Psoas muscle (tissue), 8 donors: ENCODE results near the gene PIK3AP1. TPM values are rescaled to one million over a fixed set of nuclear protein-coding genes. Genes with fewer than 3 reads are reported as not detected.

Experiments used
- ATAC-seq, 4 donors: fragments of 200-7000 bp; cut with Tn5 transposase; one replicate each; pipeline ENCODE4 v1.9.1; 2020; ENCODE audit warnings: moderate library complexity in 3 of 4, mild to moderate bottlenecking in 2 of 4
- DNase-seq, 2 donors: peaks; one replicate each; pipeline ENCODE4 v3.0.0-alpha.2; 2020
- H3K27ac ChIP-seq: fragments of 200-600 bp; one replicate; pipeline ENCODE4 v1.8.0; 2022
- H3K27me3 ChIP-seq, 3 donors: fragments of 200-600 bp in 1 of 3; one replicate each; pipeline versions ENCODE4 v1.6.1 to v1.8.0; 2013 to 2022; ENCODE audit warnings: low read length in 2 of 3, mild to moderate bottlenecking in 2 of 3, moderate library complexity in 1 of 3; ENCODE audit not compliant: insufficient read depth in 3 of 3
- H3K36me3 ChIP-seq, 2 donors: fragments of 200-600 bp in 1 of 2; one replicate each; pipeline versions ENCODE4 v1.6.1 to v1.8.0; 2013 to 2022; ENCODE audit warnings: low read depth in 1 of 2, mild to moderate bottlenecking in 1 of 2, moderate library complexity in 1 of 2; ENCODE audit not compliant: insufficient read depth in 1 of 2
- H3K4me1 ChIP-seq: fragments of 200-600 bp; one replicate; pipeline ENCODE4 v1.8.0; 2022
- H3K4me3 ChIP-seq: fragments of 200-600 bp; one replicate; pipeline ENCODE4 v1.8.0; 2022; ENCODE audit warnings: mild to moderate bottlenecking
- H3K9me3 ChIP-seq: fragments of 200-600 bp; one replicate; pipeline ENCODE4 v1.8.0; 2022
- WGBS, 3 donors: extraction: QIAGEN DNeasy Blood & Tissue Kit; methylation state at CpG; one replicate each; pipeline versions ENCODE4 v1.1.6 to v1.1.7; 2013; 5-methylcytosine and 5-hydroxymethylcytosine counted together
- intact Hi-C, 2 donors: fragments of 100-400 bp; cut with DNase I; formaldehyde crosslinking; loops; one replicate each; pipeline versions ENCODE4 v1.11.0 to v1.14.2; 2022
- polyA plus RNA-seq, 3 donors: library from polyadenylated mRNA; stranded (reverse); fragments of 200-250 nt; gene quantifications; one replicate each; pipeline ENCODE4 v1.2.3, GENCODE V29; 2013
- total RNA-seq, 4 donors: library from RNA; stranded (reverse); fragmentation: NEBNext Ultra II Directional in 2 of 4; extraction: Animal tissue kit (Norgen Biotek cat#: 25700) in 2 of 4; gene quantifications; one replicate each; pipeline versions ENCODE4 v1.2.1 to v1.2.4, GENCODE V29; 2021 to 2023
- TF ChIP-seq, protein P1 (sequence below): fragments of 200-600 bp; IDR thresholded peaks from one replicate; pipeline ENCODE4 v1.8.0; 2022; ENCODE audit warnings: antibody characterized with exemption
- donor health status: healthy with polysubstance abuse.
- donor health status: DM: no; HTN: no; CAD: no; lungs with moderate emphysema.
- donor health status: Bipolar disorder and iron deficiency.
- donor health status: healthy.
- donor health status: DM: yes; HTN: yes; CAD: no.
- donor health status: DM: no; HTN: no; CAD: no.
- donor health status: DM: no; HTN: no; CAD: no.
- donor health status: DM: yes; HTN: yes; CAD: no.

Gene PIK3AP1
- total and polyA plus RNA-seq, 7 donors: 0.17 to 8.6 (median 1.8) TPM

DNA sequence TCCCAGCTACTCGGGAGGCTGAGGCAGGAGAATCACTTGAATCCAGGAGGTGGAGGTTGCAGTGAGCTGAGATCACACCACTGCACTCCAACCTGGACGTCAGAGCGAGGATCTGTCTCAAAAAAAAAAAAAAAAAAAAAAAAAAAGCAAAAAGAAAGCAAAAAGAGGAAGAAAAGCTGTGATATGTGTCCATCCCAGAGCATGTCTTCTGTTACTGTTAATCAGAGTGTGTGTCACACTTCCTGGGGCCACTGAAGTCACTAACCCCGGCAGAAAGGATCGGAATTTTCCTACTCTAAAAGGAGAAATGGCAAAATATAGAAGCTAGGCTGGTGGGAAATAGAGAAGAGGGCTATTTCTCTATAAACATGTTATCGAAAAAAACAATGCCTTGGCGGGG lies 11.9 kb downstream of the PIK3AP1 start:
- DNase-seq (no peak), ATAC-seq (no peak)
- Histone ChIP-seq H3K27ac (no peak overlapping the region), H3K4me3 (no peak overlapping the region), H3K9me3 (no peaks in the 10 kb centered on the region), H3K27me3 (no peaks in the 10 kb centered on the region), H3K36me3 (no peaks in the 10 kb centered on the region), H3K4me1 (no peaks in the 10 kb centered on the region)
- intact Hi-C loops: no loop called here
- WGBS, 3 donors: 78 to 82% (median 81%) methylated on average over 7 of the region's 7 CpGs
- TF ChIP-seq, protein P1, sequence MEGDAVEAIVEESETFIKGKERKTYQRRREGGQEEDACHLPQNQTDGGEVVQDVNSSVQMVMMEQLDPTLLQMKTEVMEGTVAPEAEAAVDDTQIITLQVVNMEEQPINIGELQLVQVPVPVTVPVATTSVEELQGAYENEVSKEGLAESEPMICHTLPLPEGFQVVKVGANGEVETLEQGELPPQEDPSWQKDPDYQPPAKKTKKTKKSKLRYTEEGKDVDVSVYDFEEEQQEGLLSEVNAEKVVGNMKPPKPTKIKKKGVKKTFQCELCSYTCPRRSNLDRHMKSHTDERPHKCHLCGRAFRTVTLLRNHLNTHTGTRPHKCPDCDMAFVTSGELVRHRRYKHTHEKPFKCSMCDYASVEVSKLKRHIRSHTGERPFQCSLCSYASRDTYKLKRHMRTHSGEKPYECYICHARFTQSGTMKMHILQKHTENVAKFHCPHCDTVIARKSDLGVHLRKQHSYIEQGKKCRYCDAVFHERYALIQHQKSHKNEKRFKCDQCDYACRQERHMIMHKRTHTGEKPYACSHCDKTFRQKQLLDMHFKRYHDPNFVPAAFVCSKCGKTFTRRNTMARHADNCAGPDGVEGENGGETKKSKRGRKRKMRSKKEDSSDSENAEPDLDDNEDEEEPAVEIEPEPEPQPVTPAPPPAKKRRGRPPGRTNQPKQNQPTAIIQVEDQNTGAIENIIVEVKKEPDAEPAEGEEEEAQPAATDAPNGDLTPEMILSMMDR: no peak

DNA sequence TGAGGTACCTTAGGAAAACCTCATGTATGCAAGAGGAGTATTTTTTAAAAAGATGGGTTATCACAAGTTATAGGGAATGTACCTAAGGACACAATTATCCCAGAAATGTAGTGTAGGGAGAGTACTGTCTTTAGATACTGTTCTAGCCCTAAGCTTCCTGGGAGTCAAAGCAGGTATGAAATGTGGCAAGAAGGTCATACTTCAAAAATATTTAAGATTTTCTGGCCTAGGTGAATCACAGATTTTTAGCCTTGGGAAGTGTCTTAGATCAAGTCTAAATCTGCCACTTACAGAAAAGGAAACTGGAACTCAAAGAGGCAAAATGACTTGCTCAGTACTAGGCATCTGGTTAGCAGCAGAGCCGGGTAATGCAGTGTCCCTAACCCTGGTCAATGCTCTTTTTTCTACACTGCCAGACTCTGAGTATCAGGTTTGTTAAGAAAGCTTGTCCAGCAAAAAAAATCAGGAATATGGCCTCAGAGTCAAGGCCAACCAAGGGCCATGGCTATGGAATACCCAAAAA lies 13.9 kb downstream of the PIK3AP1 start:
- ATAC-seq (no peak), DNase-seq (no peak)
- no peaks in the 10 kb centered on the region for H3K9me3 ChIP-seq
- TF ChIP-seq, protein P1: no peak
- WGBS, 3 donors: 81 to 89% (median 82%) methylated on average over 1 of the region's 1 CpG
- no peaks in the 10 kb centered on the region for H3K36me3 ChIP-seq
- no peaks in the 10 kb centered on the region for H3K27me3 ChIP-seq
- H3K4me1 ChIP-seq: no peaks in the 10 kb centered on the region
- intact Hi-C loops: no loop called here
- H3K4me3 ChIP-seq: no peak overlapping the region
- H3K27ac ChIP-seq: no peak overlapping the region

DNA sequence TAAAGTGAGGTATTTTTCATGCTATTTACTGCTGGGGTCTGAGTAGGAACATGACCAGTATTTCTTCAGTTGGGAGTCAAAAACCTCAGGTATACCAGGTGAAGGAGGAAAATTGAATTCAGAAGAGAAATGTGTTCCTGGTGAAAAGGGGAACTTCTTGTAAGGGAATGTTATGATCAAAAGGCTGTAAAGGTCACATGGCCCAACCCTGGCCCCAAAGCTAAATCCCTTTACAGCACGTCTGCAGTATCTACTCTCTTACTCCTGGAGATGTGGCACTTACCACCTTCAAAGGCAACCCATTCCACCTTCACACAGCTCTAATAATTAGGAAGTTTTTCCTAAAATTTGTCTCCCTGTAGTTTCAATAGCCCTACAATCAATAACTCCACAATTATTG lies 15.2 kb downstream of the PIK3AP1 start:
- intact Hi-C loops: no loop called here
- WGBS, 3 donors: 54 to 57% (median 57%) methylated on average over 1 of the region's 1 CpG

DNA sequence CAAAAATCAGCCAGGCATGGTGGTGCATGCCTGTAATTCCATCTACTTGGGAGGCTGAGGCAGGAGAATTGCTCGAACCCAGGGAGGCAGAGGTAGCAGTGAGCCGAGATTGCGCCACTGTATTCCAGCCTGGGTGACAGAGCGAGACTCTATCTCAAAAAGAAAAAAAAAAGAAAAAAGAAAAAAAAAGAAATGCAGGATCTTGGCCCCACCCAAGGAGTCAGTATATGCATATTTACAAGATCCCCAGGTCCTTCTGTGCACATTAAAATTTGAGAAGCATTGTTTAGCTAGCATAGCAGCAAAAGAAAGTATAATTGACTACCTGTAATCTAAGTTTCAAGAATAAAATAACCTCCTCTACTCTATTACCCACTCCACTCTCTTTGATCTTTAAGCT lies 15.8 kb downstream of the PIK3AP1 start:
- Histone ChIP-seq H3K27ac (no peak overlapping the region), H3K4me3 (no peak overlapping the region), H3K9me3 (no peaks in the 10 kb centered on the region), H3K4me1 (no peaks in the 10 kb centered on the region), H3K27me3 (no peaks in the 10 kb centered on the region), H3K36me3 (no peaks in the 10 kb centered on the region)
- no peak for DNase-seq
- ATAC-seq: no peak
- intact Hi-C loops: no loop called here
- TF ChIP-seq, protein P1: no peak
- 91 to 95% (median 91%) methylated on average over 4 of the region's 4 CpGs for WGBS, 3 donors

More for the DNA sequence above, 15.2 kb downstream of the PIK3AP1 start:
- H3K4me1 ChIP-seq: no peaks in the 10 kb centered on the region
- H3K9me3 ChIP-seq: no peaks in the 10 kb centered on the region
- no peaks in the 10 kb centered on the region for H3K27me3 ChIP-seq
- no peak overlapping the region for H3K27ac ChIP-seq
- TF ChIP-seq, protein P1: no peak
- H3K36me3 ChIP-seq: no peaks in the 10 kb centered on the region
- DNase-seq: no peak
- ATAC-seq: no peak
- no peak overlapping the region for H3K4me3 ChIP-seq

DNA sequence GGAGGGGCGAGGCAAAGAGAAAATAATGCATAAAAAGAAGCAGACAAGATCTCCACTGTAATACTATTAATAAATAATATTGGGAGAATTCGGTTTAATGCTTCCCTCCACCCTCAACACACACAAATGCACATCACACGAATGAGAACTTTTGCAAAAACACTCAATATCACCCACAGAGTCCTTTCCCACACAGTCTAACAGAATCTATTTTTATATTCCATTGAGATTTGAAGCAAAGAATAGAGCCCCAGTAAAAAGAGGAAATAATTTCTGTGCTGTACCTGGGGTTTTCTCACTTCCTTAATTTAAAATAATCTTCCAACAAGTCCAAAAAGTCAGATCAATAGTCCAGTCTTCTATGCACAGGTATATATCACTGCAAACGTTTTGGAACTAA lies 17.0 kb downstream of the PIK3AP1 start:
- intact Hi-C loops: no loop called here
- no peaks in the 10 kb centered on the region for H3K4me1 ChIP-seq
- no peaks in the 10 kb centered on the region for H3K36me3 ChIP-seq
- TF ChIP-seq, protein P1: no peak
- H3K27me3 ChIP-seq: no peaks in the 10 kb centered on the region
- no peak overlapping the region for H3K4me3 ChIP-seq
- no peak for DNase-seq
- no peak for ATAC-seq
- 55 to 62% (median 61%) methylated on average over 4 of the region's 4 CpGs for WGBS, 3 donors
- no peaks in the 10 kb centered on the region for H3K9me3 ChIP-seq
- no peak overlapping the region for H3K27ac ChIP-seq
